Neural progenitor cell (in vitro differentiated cells): ENCODE data around the gene GALP.

Experiments
- EZH2 ChIP-seq: fragments of 200-600 bp; sonication (generic); IDR thresholded peaks from 2 replicates; pipeline ENCODE4 v1.6.1; 2017; ENCODE audit warnings: antibody characterized with exemption, mild to moderate bottlenecking, moderate library complexity
- TF ChIP-seq, protein P1 (sequence below): fragments of 200-600 bp; sonication (generic); IDR thresholded peaks from 2 replicates; pipeline ENCODE4 v1.5.1; 2017; ENCODE audit warnings: antibody characterized with exemption, mild to moderate bottlenecking

DNA sequence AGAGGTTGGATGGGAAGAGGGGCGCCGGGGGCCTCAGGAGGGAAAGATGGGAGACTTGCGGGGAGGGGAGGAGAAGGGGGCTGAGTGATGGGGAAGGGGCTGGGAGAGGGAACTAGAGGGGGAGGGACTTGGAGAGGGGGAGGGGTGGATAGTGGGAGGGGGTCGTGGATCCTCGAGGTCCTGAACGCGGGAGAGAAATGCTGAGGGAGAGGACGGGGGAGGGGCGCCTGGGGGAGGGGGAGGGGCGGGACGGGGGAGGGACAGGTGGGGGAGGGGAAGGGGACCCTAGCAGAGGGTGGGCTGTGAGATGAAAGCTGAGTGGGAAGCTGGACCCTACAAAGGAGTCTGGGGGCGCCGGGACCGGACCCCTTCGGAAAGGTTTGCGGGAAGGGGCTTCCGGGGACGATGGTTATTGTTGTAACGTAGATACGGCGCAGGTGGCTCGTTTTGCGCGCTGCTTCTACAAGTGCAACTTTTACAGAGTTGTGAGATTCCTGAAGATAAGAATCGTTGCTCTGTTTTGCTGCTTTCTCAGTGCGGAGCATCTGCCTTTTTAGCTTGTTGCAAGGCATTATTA is 34.3 kb upstream of the GALP start:
- TF ChIP-seq, protein P1, sequence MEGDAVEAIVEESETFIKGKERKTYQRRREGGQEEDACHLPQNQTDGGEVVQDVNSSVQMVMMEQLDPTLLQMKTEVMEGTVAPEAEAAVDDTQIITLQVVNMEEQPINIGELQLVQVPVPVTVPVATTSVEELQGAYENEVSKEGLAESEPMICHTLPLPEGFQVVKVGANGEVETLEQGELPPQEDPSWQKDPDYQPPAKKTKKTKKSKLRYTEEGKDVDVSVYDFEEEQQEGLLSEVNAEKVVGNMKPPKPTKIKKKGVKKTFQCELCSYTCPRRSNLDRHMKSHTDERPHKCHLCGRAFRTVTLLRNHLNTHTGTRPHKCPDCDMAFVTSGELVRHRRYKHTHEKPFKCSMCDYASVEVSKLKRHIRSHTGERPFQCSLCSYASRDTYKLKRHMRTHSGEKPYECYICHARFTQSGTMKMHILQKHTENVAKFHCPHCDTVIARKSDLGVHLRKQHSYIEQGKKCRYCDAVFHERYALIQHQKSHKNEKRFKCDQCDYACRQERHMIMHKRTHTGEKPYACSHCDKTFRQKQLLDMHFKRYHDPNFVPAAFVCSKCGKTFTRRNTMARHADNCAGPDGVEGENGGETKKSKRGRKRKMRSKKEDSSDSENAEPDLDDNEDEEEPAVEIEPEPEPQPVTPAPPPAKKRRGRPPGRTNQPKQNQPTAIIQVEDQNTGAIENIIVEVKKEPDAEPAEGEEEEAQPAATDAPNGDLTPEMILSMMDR, result no peak
- TF ChIP-seq EZH2, result no peak
